ENCODE data around the gene MOGAT3. TPM values are rescaled to one million over a fixed set of nuclear protein-coding genes. Genes with fewer than 3 reads are reported as not detected.
A peak's percentile ranks its signal among the peaks of the same experiment; 100 is the strongest.

The MOGAT3 gene
- total RNA-seq, 1 experiment from 2014 or later, result not detected

GRCh38 chr7:101231644-101232043 is 30.8 kb upstream of the MOGAT3 start:
- CTCF ChIA-PET, result interaction anchor here (1.3 kb wide), 1 partner anchor 13 kb away, joined by 3 read pairs; no protein-coding TSS in a partner anchor
- no peak for TF ChIP-seq CTCF (conservative IDR thresholded peaks at IDR 0.05)
- no peak for TF ChIP-seq EZH2 (IDR thresholded peaks at IDR 0.05; ENCODE audit: low read depth)
- BruUV-seq (replicated peaks), result no TSS peak
- no peaks in the 10 kb centered on the region for H3K79me2 ChIP-seq (ENCODE audit: low read depth)
- peaks cover 19% of the 10 kb centered on the region; the same call in 1 of the 2 replicates for H3F3A ChIP-seq (ENCODE audit: insufficient read depth, low read depth)
- peak in 1 of 2 experiments; percentile 29 for DNase-seq
- no peaks in the 10 kb centered on the region for H3K9me2 ChIP-seq (ENCODE audit: insufficient read depth)
- 0 out of 2 replicates have a peak, but pooled peaks cover 5% of the 10 kb centered on the region for H3K36me3 ChIP-seq (ENCODE audit: low read depth)
- H3K4me2 ChIP-seq, result peak overlapping the region; percentile 80
- no peaks in the 10 kb centered on the region for H3K9me3 ChIP-seq (ENCODE audit: insufficient read depth, low read depth)
- intact Hi-C loops (cut with micrococcal nuclease; ENCODE audit: unreplicated experiment), result loop anchor here (1.0 kb wide), 2 partner anchors 13 kb away; partner anchors contain the start of gene ZNHIT1
- H4K20me1 ChIP-seq (ENCODE audit: insufficient read depth), result no peaks in the 10 kb centered on the region
- H3K27ac ChIP-seq, result peak overlapping the region; percentile 44; the same call in 1 of the 2 replicates
- H3K27me3 ChIP-seq (ENCODE audit: insufficient read depth, low read depth), result no peaks in the 10 kb centered on the region
- peak overlapping the region; percentile 59; the same call in 1 of the 2 replicates for H3K4me3 ChIP-seq
- POLR2A ChIA-PET (ENCODE audit: unreplicated experiment), result interaction anchor here (1.1 kb wide), 1 partner anchor 14 kb away, joined by 61 read pairs; the partner anchor contains the start of genes PLOD3 and ZNHIT1
- H2AFZ ChIP-seq, result no peak overlapping the region
- H3K4me1 ChIP-seq (replicated peaks; ENCODE audit: insufficient read depth), result peaks cover 5% of the 10 kb centered on the region

DNA sequence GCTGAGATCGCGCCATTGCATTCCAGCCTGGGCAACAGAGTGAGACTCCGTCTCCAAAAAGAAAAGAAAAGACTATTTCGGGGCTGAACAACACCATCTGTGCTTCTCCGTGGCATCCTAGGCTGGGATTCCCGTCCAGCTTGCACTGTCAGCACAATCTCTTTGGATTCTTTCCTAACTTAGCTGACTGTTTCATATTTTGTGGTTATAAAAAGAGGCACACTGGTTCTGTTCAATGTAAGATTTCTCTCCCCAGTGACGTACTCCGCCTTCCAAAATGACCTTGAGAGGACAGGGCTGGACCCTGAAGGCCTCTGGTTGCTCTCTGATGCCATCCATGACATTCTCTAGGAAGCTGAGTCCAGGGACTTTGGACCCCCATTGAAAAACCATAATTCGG is 25.9 kb upstream of the MOGAT3 start:
- ChIA-PET CTCF (interaction anchor here (0.7 kb wide), 1 partner anchor 174 kb away, joined by 3 read pairs; no protein-coding TSS in a partner anchor), POLR2A (ENCODE audit: unreplicated experiment) (interaction anchor here (0.7 kb wide), 1 partner anchor 83 kb away, joined by 7 read pairs; no protein-coding TSS in a partner anchor)
- Histone ChIP-seq H3K4me3 (no peak overlapping the region), H3F3A (ENCODE audit: insufficient read depth, low read depth) (peaks cover 3% of the 10 kb centered on the region; the same call in 1 of the 2 replicates), H4K20me1 (ENCODE audit: insufficient read depth) (no peaks in the 10 kb centered on the region; the same call in 1 of the 2 replicates), H3K9me3 (ENCODE audit: insufficient read depth, low read depth) (no peaks in the 10 kb centered on the region), H3K27ac (no peak overlapping the region), H2AFZ (no peak overlapping the region), H3K4me2 (no peak overlapping the region), H3K9me2 (ENCODE audit: insufficient read depth) (no peaks in the 10 kb centered on the region), H3K79me2 (ENCODE audit: low read depth) (no peaks in the 10 kb centered on the region), H3K36me3 (ENCODE audit: low read depth) (0 out of 2 replicates have a peak, but pooled peaks cover 5% of the 10 kb centered on the region), H3K4me1 (replicated peaks; ENCODE audit: insufficient read depth) (peaks cover under 1% of the 10 kb centered on the region; the same call in 1 of the 2 replicates), H3K27me3 (ENCODE audit: insufficient read depth, low read depth) (no peaks in the 10 kb centered on the region)
- intact Hi-C loops (cut with micrococcal nuclease; ENCODE audit: unreplicated experiment), result no loop called here
- no peak for DNase-seq
- TF ChIP-seq CTCF (conservative IDR thresholded peaks at IDR 0.05) (no peak), EZH2 (IDR thresholded peaks at IDR 0.05; ENCODE audit: low read depth) (no peak)
- no TSS peak for BruUV-seq (replicated peaks)

GRCh38 chr7:101225650-101226049 is 24.8 kb upstream of the MOGAT3 start:
- TF ChIP-seq EZH2 (IDR thresholded peaks at IDR 0.05; ENCODE audit: low read depth) (no peak), CTCF (conservative IDR thresholded peaks at IDR 0.05) (no peak)
- Histone ChIP-seq H3K4me3 (no peak overlapping the region), H3K27me3 (ENCODE audit: insufficient read depth, low read depth) (no peaks in the 10 kb centered on the region), H3K4me2 (no peak overlapping the region), H3K36me3 (ENCODE audit: low read depth) (0 out of 2 replicates have a peak, but pooled peaks cover 5% of the 10 kb centered on the region), H3K4me1 (replicated peaks; ENCODE audit: insufficient read depth) (no peaks in the 10 kb centered on the region), H2AFZ (no peak overlapping the region), H4K20me1 (ENCODE audit: insufficient read depth) (no peaks in the 10 kb centered on the region; the same call in 1 of the 2 replicates), H3K9me2 (ENCODE audit: insufficient read depth) (no peaks in the 10 kb centered on the region), H3K27ac (no peak overlapping the region), H3F3A (ENCODE audit: insufficient read depth, low read depth) (no peaks in the 10 kb centered on the region), H3K79me2 (ENCODE audit: low read depth) (peaks cover 5% of the 10 kb centered on the region; the same call in 1 of the 2 replicates), H3K9me3 (ENCODE audit: insufficient read depth, low read depth) (no peaks in the 10 kb centered on the region)
- no peak for DNase-seq
- ChIA-PET POLR2A (ENCODE audit: unreplicated experiment) (no interaction called here), CTCF (interaction anchor here (1.0 kb wide), 1 partner anchor 81 kb away, joined by 3 read pairs; no protein-coding TSS in a partner anchor)
- BruUV-seq (replicated peaks), result no TSS peak
- intact Hi-C loops (cut with micrococcal nuclease; ENCODE audit: unreplicated experiment), result no loop called here
